WTC11 (cell line): Measurements from ENCODE around the gene PRRG1. TPM values are rescaled to one million over a fixed set of nuclear protein-coding genes. Genes with fewer than 3 reads are reported as not detected.

Experiments
- ATAC-seq: fragments of 200-7000 bp; cut with Tn5 transposase; 2 replicates; pipeline ENCODE4 v1.10.0; 2021; ENCODE audit warnings: mild to moderate bottlenecking, moderate library complexity
- CTCF ChIA-PET: fragments of 300-600 bp; sonication (Branson Sonifier 250); formaldehyde crosslinking; loops from one replicate; lab custom pipeline; 2021; ENCODE audit warnings: antibody characterized with exemption; lab: Charles Lee
- POLR2A ChIA-PET: fragments of 350-600 bp; sonication (Branson Sonifier 250); formaldehyde crosslinking; loops from one replicate; lab custom pipeline; 2021; ENCODE audit warnings: antibody characterized with exemption; lab: Charles Lee
- DNase-seq: peaks from one replicate; pipeline ENCODE4 v3.0.0; 2021; ENCODE audit warnings: low spot score
- H3K27ac Mint-ChIP-seq: 2 replicates; pipeline ENCODE4 v1.8.0; 2021; ENCODE audit warnings: mixed read lengths
- H3K27me3 Mint-ChIP-seq: 2 replicates; pipeline ENCODE4 v1.8.0; 2021; ENCODE audit warnings: low read depth, mild to moderate bottlenecking, moderate library complexity, mixed read lengths
- H3K36me3 Mint-ChIP-seq: 2 replicates; pipeline ENCODE4 v1.8.0; 2021; ENCODE audit warnings: mixed read lengths
- H3K4me1 Mint-ChIP-seq: 2 replicates; pipeline ENCODE4 v1.8.0; 2022; ENCODE audit warnings: mixed read lengths
- H3K4me3 Mint-ChIP-seq: 2 replicates; pipeline ENCODE4 v1.8.0; 2021; ENCODE audit warnings: mild to moderate bottlenecking, moderate library complexity, mixed read lengths
- H3K9me3 Mint-ChIP-seq: 2 replicates; pipeline ENCODE4 v1.8.0; 2021; ENCODE audit warnings: mixed read lengths
- CBFB ChIP-seq: sonication (generic); formaldehyde crosslinking; IDR thresholded peaks from 2 replicates; pipeline ENCODE4 v1.8.1; 2022; ENCODE audit warnings: mild to moderate bottlenecking, low read depth, missing genetic modification reagents
- CDX4 ChIP-seq: fragments of 250-450 bp; sonication (Bioruptor Pico); IDR thresholded peaks from 2 replicates; pipeline ENCODE4 v1.9.0; 2021; ENCODE audit warnings: moderate library complexity, mild to moderate bottlenecking, inconsistent platforms, borderline replicate concordance
- E2F1 ChIP-seq: sonication (generic); formaldehyde crosslinking; IDR thresholded peaks from 2 replicates; pipeline ENCODE4 v1.8.0; 2022; ENCODE audit warnings: mild to moderate bottlenecking, missing genetic modification reagents
- E2F4 ChIP-seq: sonication (generic); formaldehyde crosslinking; IDR thresholded peaks from 2 replicates; pipeline ENCODE4 v1.8.1; 2022; ENCODE audit warnings: low read depth, mild to moderate bottlenecking, moderate library complexity, missing genetic modification reagents, borderline replicate concordance
- E2F5 ChIP-seq: sonication (generic); formaldehyde crosslinking; IDR thresholded peaks from 2 replicates; pipeline ENCODE4 v1.8.1; 2022; ENCODE audit warnings: mild to moderate bottlenecking, moderate library complexity, missing genetic modification reagents
- ERG ChIP-seq: fragments of 250-450 bp; sonication (Bioruptor Pico); IDR thresholded peaks from 2 replicates; pipeline ENCODE4 v1.8.0; 2021; ENCODE audit warnings: mild to moderate bottlenecking
- FOXJ3 ChIP-seq: sonication (generic); formaldehyde crosslinking; IDR thresholded peaks from 2 replicates; pipeline ENCODE4 v1.9.0; 2021; ENCODE audit warnings: missing genetic modification reagents, mild to moderate bottlenecking, borderline replicate concordance
- FOXP1 ChIP-seq: sonication (generic); formaldehyde crosslinking; IDR thresholded peaks from 2 replicates; pipeline ENCODE4 v1.8.0; 2022; ENCODE audit warnings: missing genetic modification reagents, mild to moderate bottlenecking, moderate library complexity, borderline replicate concordance
- MLX ChIP-seq: sonication (generic); formaldehyde crosslinking; IDR thresholded peaks from 2 replicates; pipeline ENCODE4 v1.8.1; 2023; ENCODE audit warnings: mild to moderate bottlenecking, missing genetic modification reagents, moderate library complexity
- MXD4 ChIP-seq: fragments of 250-450 bp; sonication (Bioruptor Pico); IDR thresholded peaks from 2 replicates; pipeline ENCODE4 v1.8.0; 2021; ENCODE audit warnings: mild to moderate bottlenecking, moderate library complexity, borderline replicate concordance
- MYBL2 ChIP-seq: sonication (generic); formaldehyde crosslinking; IDR thresholded peaks from 2 replicates; pipeline ENCODE4 v1.8.1; 2023; ENCODE audit warnings: mild to moderate bottlenecking, moderate library complexity, missing genetic modification reagents
- NFATC4 ChIP-seq: fragments of 250-450 bp; sonication (Bioruptor Pico); IDR thresholded peaks from 2 replicates; pipeline ENCODE4 v1.9.0; 2021; ENCODE audit warnings: mild to moderate bottlenecking
- OVOL2 ChIP-seq: fragments of 250-450 bp; sonication (Bioruptor Pico); IDR thresholded peaks from 2 replicates; pipeline ENCODE4 v1.9.0; 2021; ENCODE audit warnings: mild to moderate bottlenecking, borderline replicate concordance
- PREB ChIP-seq: sonication (generic); formaldehyde crosslinking; IDR thresholded peaks from 2 replicates; pipeline ENCODE4 v1.8.1; 2022; ENCODE audit warnings: mild to moderate bottlenecking, missing genetic modification reagents, moderate library complexity, borderline replicate concordance
- RELA ChIP-seq: sonication (generic); formaldehyde crosslinking; IDR thresholded peaks from 2 replicates; pipeline ENCODE4 v1.8.1; 2022; ENCODE audit warnings: missing genetic modification reagents, mild to moderate bottlenecking, borderline replicate concordance
- STAT6 ChIP-seq: sonication (generic); formaldehyde crosslinking; conservative IDR thresholded peaks from 2 replicates; pipeline ENCODE4 v1.8.1; 2023; ENCODE audit warnings: mild to moderate bottlenecking, low read depth, missing genetic modification reagents, moderate library complexity
- TEAD1 ChIP-seq: sonication (generic); formaldehyde crosslinking; IDR thresholded peaks from 2 replicates; pipeline ENCODE4 v1.8.0; 2022; ENCODE audit warnings: mild to moderate bottlenecking, missing genetic modification reagents
- TEAD4 ChIP-seq: sonication (generic); formaldehyde crosslinking; IDR thresholded peaks from 2 replicates; pipeline ENCODE4 v1.8.0; 2022; ENCODE audit warnings: mild to moderate bottlenecking, missing genetic modification reagents
- ZNF219 ChIP-seq: sonication (generic); formaldehyde crosslinking; IDR thresholded peaks from 2 replicates; pipeline ENCODE4 v1.8.0; 2023; ENCODE audit warnings: missing genetic modification reagents, mild to moderate bottlenecking, borderline replicate concordance
- ZNF396 ChIP-seq: fragments of 250-450 bp; sonication (Bioruptor Pico); IDR thresholded peaks from 2 replicates; pipeline ENCODE4 v1.8.0; 2021; ENCODE audit warnings: mild to moderate bottlenecking, moderate library complexity, borderline replicate concordance
- ZNF671 ChIP-seq: fragments of 250-450 bp; sonication (Bioruptor Pico); IDR thresholded peaks from 2 replicates; pipeline ENCODE4 v1.8.0; 2021; ENCODE audit warnings: mild to moderate bottlenecking
- ZSCAN18 ChIP-seq: fragments of 250-450 bp; sonication (Bioruptor Pico); IDR thresholded peaks from 2 replicates; pipeline ENCODE4 v2.1.2; 2022; ENCODE audit warnings: mild to moderate bottlenecking, moderate library complexity
- total RNA-seq: library from RNA; stranded (reverse); gene quantifications from 3 replicates; pipeline ENCODE4 v1.2.3, GENCODE V29; 2021

PRRG1 gene
- total RNA-seq, 1 experiment from 2014 or later = 8.1 TPM

- DNase-seq = no peak
- no peak overlapping the region for H3K27ac Mint-ChIP-seq
- no peak for ATAC-seq
- no peak overlapping the region for H3K4me3 Mint-ChIP-seq
- TF ChIP-seq ZNF671 (no peak), ZNF219 (CRISPR knock-in tag) (no peak), ZNF396 (CRISPR knock-in tag) (no peak), STAT6 (CRISPR knock-in tag) (no peak), ERG (CRISPR knock-in tag) (no peak), MXD4 (CRISPR knock-in tag) (no peak), FOXP1 (CRISPR knock-in tag) (no peak), FOXJ3 (CRISPR knock-in tag) (no peak), MLX (no peak), NFATC4 (CRISPR knock-in tag) (no peak), E2F4 (CRISPR knock-in tag) (no peak), E2F1 (no peak), CDX4 (CRISPR knock-in tag) (no peak), CBFB (CRISPR knock-in tag) (no peak), MYBL2 (CRISPR knock-in tag) (no peak), ZSCAN18 (CRISPR knock-in tag) (no peak)
- H3K9me3 Mint-ChIP-seq = no peaks in the 10 kb centered on the region
- POLR2A ChIA-PET = no interaction called here
- no peaks in the 10 kb centered on the region for H3K27me3 Mint-ChIP-seq
- H3K4me1 Mint-ChIP-seq = 0 out of 2 replicates have a peak, but pooled peaks cover 2% of the 10 kb centered on the region
- no peaks in the 10 kb centered on the region for H3K36me3 Mint-ChIP-seq
- CTCF ChIA-PET = no interaction called here
Observed at GRCh38 chrX:37420756-37421155, 71.6 kb downstream of the PRRG1 start.

- H3K4me1 Mint-ChIP-seq = peaks cover 13% of the 10 kb centered on the region
- ChIA-PET POLR2A (no interaction called here), CTCF (no interaction called here)
- ATAC-seq (no peak), DNase-seq (no peak)
- H3K27ac Mint-ChIP-seq = no peak overlapping the region
- peaks cover 5% of the 10 kb centered on the region for H3K9me3 Mint-ChIP-seq
- H3K27me3 Mint-ChIP-seq = no peaks in the 10 kb centered on the region
- peaks cover 19% of the 10 kb centered on the region for H3K36me3 Mint-ChIP-seq
- H3K4me3 Mint-ChIP-seq = no peak overlapping the region
- TF ChIP-seq CBFB (CRISPR knock-in tag) (no peak), PREB (CRISPR knock-in tag) (no peak), TEAD4 (CRISPR knock-in tag) (no peak), RELA (CRISPR knock-in tag) (no peak), TEAD1 (CRISPR knock-in tag) (no peak), ZSCAN18 (CRISPR knock-in tag) (no peak), OVOL2 (no peak), E2F5 (no peak)
Observed at GRCh38 chrX:37424000-37424429, 74.9 kb downstream of the PRRG1 start.
